ENCODE results near the gene PDZRN3. TPM values are rescaled to one million over a fixed set of nuclear protein-coding genes. Genes with fewer than 3 reads are reported as not detected.

Gene PDZRN3
- total RNA-seq, 1 experiment from 2014 or later: 12.5 TPM

GRCh38 chr3:73664389-73664788 lies 39.6 kb upstream of the PDZRN3 start:
- BruUV-seq (replicated peaks): no TSS peak
- no peaks in the 10 kb centered on the region for H3K9me3 Mint-ChIP-seq (ENCODE audit: unreplicated experiment)
- no peak for TF ChIP-seq CTCF (IDR thresholded peaks at IDR 0.05; ENCODE audit: insufficient read depth in 1 of 2, low read depth in 1 of 2, low read length in 1 of 2, severe bottlenecking in 1 of 2, unreplicated experiment in 1 of 2)
- no peak overlapping the region for H3K27ac Mint-ChIP-seq (ENCODE audit: unreplicated experiment)
- POLR2A ChIA-PET: no interaction called here
- CTCF ChIA-PET: no interaction called here
- no peak for DNase-seq
- Histone ChIP-seq H3K9me3 (no peaks in the 10 kb centered on the region), H3K27me3 (replicated peaks; ENCODE audit: control insufficient read depth, insufficient read depth, low read length) (no peaks in the 10 kb centered on the region), H3K36me3 (ENCODE audit: control insufficient read depth, insufficient read depth, low read length) (no peaks in the 10 kb centered on the region), H3K4me1 (peaks cover 8% of the 10 kb centered on the region), H3K4me3 (ENCODE audit: low read depth, low read length) (no peak overlapping the region)
- intact Hi-C loops (cut with micrococcal nuclease; ENCODE audit: unreplicated experiment): no loop called here
- H3K4me3 Mint-ChIP-seq (ENCODE audit: unreplicated experiment): no peak overlapping the region
- H3K27me3 Mint-ChIP-seq (ENCODE audit: insufficient read depth, unreplicated experiment): no peaks in the 10 kb centered on the region
- no peaks in the 10 kb centered on the region for H3K4me1 Mint-ChIP-seq (ENCODE audit: low read depth, unreplicated experiment)
- no peaks in the 10 kb centered on the region for H3K36me3 Mint-ChIP-seq (ENCODE audit: insufficient read depth, unreplicated experiment)

DNA sequence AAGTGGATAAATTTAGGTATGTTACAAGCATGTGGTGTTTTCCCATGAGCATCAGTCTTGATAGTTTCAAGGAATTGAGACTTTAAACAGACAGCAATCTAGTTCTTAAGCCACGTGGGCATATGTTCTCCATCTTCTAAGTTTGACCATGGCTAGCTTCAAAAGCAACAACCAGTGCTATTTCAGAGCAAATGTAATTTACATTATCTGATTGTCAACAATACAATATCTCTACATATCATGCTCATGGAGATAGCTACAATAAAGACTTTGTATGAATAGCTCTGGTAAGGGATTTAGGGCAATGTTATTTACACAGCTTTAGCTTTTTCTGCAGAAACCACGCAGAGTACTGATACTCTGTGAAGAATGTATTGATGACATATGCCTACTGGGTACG lies 38.8 kb upstream of the PDZRN3 start:
- no peak for TF ChIP-seq CTCF (IDR thresholded peaks at IDR 0.05; ENCODE audit: insufficient read depth in 1 of 2, low read depth in 1 of 2, low read length in 1 of 2, severe bottlenecking in 1 of 2, unreplicated experiment in 1 of 2)
- ChIA-PET POLR2A (no interaction called here), CTCF (no interaction called here)
- H3K9me3 Mint-ChIP-seq (ENCODE audit: unreplicated experiment): no peaks in the 10 kb centered on the region
- H3K4me1 ChIP-seq: peaks cover 8% of the 10 kb centered on the region
- no peak for DNase-seq
- no peaks in the 10 kb centered on the region for H3K27me3 ChIP-seq (replicated peaks; ENCODE audit: control insufficient read depth, insufficient read depth, low read length)
- no peaks in the 10 kb centered on the region for H3K36me3 ChIP-seq (ENCODE audit: control insufficient read depth, insufficient read depth, low read length)
- H3K9me3 ChIP-seq: no peaks in the 10 kb centered on the region
- no peak overlapping the region for H3K4me3 ChIP-seq (ENCODE audit: low read depth, low read length)
- H3K27me3 Mint-ChIP-seq (ENCODE audit: insufficient read depth, unreplicated experiment): no peaks in the 10 kb centered on the region
- no peaks in the 10 kb centered on the region for H3K4me1 Mint-ChIP-seq (ENCODE audit: low read depth, unreplicated experiment)
- H3K36me3 Mint-ChIP-seq (ENCODE audit: insufficient read depth, unreplicated experiment): no peaks in the 10 kb centered on the region
- intact Hi-C loops (cut with micrococcal nuclease; ENCODE audit: unreplicated experiment): no loop called here
- no peak overlapping the region for H3K4me3 Mint-ChIP-seq (ENCODE audit: unreplicated experiment)
- H3K27ac Mint-ChIP-seq (ENCODE audit: unreplicated experiment): no peak overlapping the region
- no TSS peak for BruUV-seq (replicated peaks)

DNA sequence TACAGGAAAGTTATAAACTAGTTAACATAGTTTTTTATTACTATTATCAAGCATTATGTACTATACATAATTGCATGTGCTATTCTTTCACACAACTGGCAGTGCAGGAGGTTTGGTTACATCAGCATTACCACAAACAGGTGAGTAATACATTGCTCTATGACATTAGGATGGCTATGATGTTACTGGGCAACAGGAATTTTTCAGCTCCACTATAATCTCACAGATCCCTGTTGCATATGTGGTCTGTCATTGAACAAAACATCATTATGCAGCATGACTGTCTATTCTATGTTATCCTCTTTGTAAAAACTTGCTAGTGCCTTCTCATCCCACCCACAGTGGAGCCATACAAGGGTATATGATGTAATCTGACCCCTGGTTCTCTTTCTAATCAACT lies 36.5 kb upstream of the PDZRN3 start:
- Histone ChIP-seq H3K27me3 (replicated peaks; ENCODE audit: control insufficient read depth, insufficient read depth, low read length) (no peaks in the 10 kb centered on the region), H3K36me3 (ENCODE audit: control insufficient read depth, insufficient read depth, low read length) (no peaks in the 10 kb centered on the region), H3K9me3 (no peaks in the 10 kb centered on the region), H3K4me3 (ENCODE audit: low read depth, low read length) (no peak overlapping the region), H3K4me1 (peaks cover 8% of the 10 kb centered on the region)
- Mint-ChIP-seq H3K27ac (ENCODE audit: unreplicated experiment) (no peak overlapping the region), H3K4me1 (ENCODE audit: low read depth, unreplicated experiment) (no peaks in the 10 kb centered on the region), H3K9me3 (ENCODE audit: unreplicated experiment) (no peaks in the 10 kb centered on the region), H3K4me3 (ENCODE audit: unreplicated experiment) (no peak overlapping the region), H3K27me3 (ENCODE audit: insufficient read depth, unreplicated experiment) (peaks cover 5% of the 10 kb centered on the region), H3K36me3 (ENCODE audit: insufficient read depth, unreplicated experiment) (no peaks in the 10 kb centered on the region)
- ChIA-PET CTCF (no interaction called here), POLR2A (no interaction called here)
- DNase-seq: no peak
- no TSS peak for BruUV-seq (replicated peaks)
- intact Hi-C loops (cut with micrococcal nuclease; ENCODE audit: unreplicated experiment): no loop called here
- no peak for TF ChIP-seq CTCF (IDR thresholded peaks at IDR 0.05; ENCODE audit: insufficient read depth in 1 of 2, low read depth in 1 of 2, low read length in 1 of 2, severe bottlenecking in 1 of 2, unreplicated experiment in 1 of 2)
